WERI-Rb-1 (cell line): Measurements from ENCODE around the gene HECA.

Experiments
- DNase-seq: peaks from one replicate; pipeline ENCODE4 v3.0.0-alpha.2; 2020
- H3K27ac ChIP-seq: fragments of 250-450 bp; sonication (Bioruptor Pico); 2 replicates; pipeline ENCODE4 v1.5.1; 2020; ENCODE audit warnings: mild to moderate bottlenecking, moderate library complexity
- H3K27me3 ChIP-seq: fragments of 250-450 bp; sonication (Bioruptor Pico); 2 replicates; pipeline ENCODE4 v1.5.1; 2021; ENCODE audit warnings: mild to moderate bottlenecking, low read depth, moderate library complexity; ENCODE audit not compliant: insufficient read depth, severe bottlenecking
- H3K36me3 ChIP-seq: fragments of 250-450 bp; sonication (Bioruptor Pico); 2 replicates; pipeline ENCODE4 v1.5.1; 2020; ENCODE audit warnings: mild to moderate bottlenecking, moderate library complexity
- H3K4me3 ChIP-seq: 2 replicates; pipeline ENCODE4 v1.5.1; 2011; ENCODE audit warnings: low read depth, mild to moderate bottlenecking, control low read depth, low read length
- H3K9me3 ChIP-seq: fragments of 250-450 bp; sonication (Bioruptor Pico); 2 replicates; pipeline ENCODE4 v1.5.1; 2021; ENCODE audit warnings: mild to moderate bottlenecking, moderate library complexity; ENCODE audit not compliant: severe bottlenecking
- TF ChIP-seq, protein P1 (sequence below): IDR thresholded peaks from 2 replicates; pipeline ENCODE4 v1.5.1; 2011; ENCODE audit warnings: low read depth, mild to moderate bottlenecking, control low read depth, inconsistent platforms, low read length

Gene HECA

DNA sequence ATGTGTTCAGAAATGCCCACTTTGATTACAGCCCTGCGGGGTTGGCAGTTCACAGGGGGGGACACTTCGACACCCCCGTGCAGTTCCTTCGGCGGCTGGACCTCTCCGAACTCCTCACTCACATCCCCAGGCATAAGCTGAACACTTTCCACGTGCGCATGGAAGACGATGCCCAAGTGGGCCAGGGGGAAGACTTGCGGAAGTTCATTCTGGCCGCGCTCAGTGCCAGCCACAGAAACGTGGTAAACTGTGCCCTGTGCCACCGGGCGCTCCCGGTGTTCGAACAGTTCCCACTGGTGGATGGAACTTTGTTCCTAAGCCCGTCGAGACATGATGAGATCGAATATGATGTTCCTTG is 32.1 kb downstream of the HECA start:
- Histone ChIP-seq H3K27ac (no peak overlapping the region), H3K9me3 (no peaks in the 10 kb centered on the region), H3K27me3 (no peaks in the 10 kb centered on the region), H3K36me3 (peaks cover 10% of the 10 kb centered on the region), H3K4me3 (no peak overlapping the region)
- TF ChIP-seq, protein P1, sequence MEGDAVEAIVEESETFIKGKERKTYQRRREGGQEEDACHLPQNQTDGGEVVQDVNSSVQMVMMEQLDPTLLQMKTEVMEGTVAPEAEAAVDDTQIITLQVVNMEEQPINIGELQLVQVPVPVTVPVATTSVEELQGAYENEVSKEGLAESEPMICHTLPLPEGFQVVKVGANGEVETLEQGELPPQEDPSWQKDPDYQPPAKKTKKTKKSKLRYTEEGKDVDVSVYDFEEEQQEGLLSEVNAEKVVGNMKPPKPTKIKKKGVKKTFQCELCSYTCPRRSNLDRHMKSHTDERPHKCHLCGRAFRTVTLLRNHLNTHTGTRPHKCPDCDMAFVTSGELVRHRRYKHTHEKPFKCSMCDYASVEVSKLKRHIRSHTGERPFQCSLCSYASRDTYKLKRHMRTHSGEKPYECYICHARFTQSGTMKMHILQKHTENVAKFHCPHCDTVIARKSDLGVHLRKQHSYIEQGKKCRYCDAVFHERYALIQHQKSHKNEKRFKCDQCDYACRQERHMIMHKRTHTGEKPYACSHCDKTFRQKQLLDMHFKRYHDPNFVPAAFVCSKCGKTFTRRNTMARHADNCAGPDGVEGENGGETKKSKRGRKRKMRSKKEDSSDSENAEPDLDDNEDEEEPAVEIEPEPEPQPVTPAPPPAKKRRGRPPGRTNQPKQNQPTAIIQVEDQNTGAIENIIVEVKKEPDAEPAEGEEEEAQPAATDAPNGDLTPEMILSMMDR, result no peak
- no peak for DNase-seq

GRCh38 chr6:139172151-139172550 is 37.3 kb downstream of the HECA start:
- H3K27ac ChIP-seq, result no peak overlapping the region
- H3K4me3 ChIP-seq, result no peak overlapping the region
- no peaks in the 10 kb centered on the region for H3K27me3 ChIP-seq
- H3K36me3 ChIP-seq, result peaks cover 8% of the 10 kb centered on the region
- TF ChIP-seq, protein P1, result no peak
- H3K9me3 ChIP-seq, result no peaks in the 10 kb centered on the region
- no peak for DNase-seq

DNA sequence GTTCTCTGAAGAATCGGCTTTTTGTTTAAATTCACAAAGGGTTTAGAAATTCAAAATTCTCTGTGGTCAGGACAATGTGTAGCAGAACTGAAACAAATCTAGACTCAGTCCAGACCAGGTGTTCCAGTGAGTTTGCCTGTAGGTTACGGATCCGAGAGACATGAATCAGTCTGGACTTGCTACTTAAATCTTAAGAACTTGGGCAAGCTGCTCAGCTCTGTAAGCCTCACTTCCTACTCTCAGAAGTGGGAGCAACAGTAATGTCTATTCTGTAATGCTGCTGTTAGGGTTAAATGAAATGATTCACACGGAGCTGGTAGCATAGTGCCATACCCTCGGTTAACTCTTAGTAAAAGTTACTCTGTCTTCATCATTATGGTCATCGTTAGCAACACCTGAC is 37.7 kb downstream of the HECA start:
- TF ChIP-seq, protein P1, result no peak

GRCh38 chr6:139173172-139173571 is 38.3 kb downstream of the HECA start:
- no peak overlapping the region for H3K27ac ChIP-seq
- H3K36me3 ChIP-seq, result peaks cover 3% of the 10 kb centered on the region
- no peaks in the 10 kb centered on the region for H3K27me3 ChIP-seq
- TF ChIP-seq, protein P1, result no peak
- H3K4me3 ChIP-seq, result no peak overlapping the region
- H3K9me3 ChIP-seq, result no peaks in the 10 kb centered on the region
- no peak for DNase-seq

More for the DNA sequence above, 37.7 kb downstream of the HECA start:
- Histone ChIP-seq H3K4me3 (no peak overlapping the region), H3K9me3 (no peaks in the 10 kb centered on the region), H3K27ac (no peak overlapping the region), H3K27me3 (no peaks in the 10 kb centered on the region), H3K36me3 (peaks cover 4% of the 10 kb centered on the region)
- DNase-seq, result no peak

GRCh38 chr6:139173822-139174221 is 38.9 kb downstream of the HECA start:
- no peak for DNase-seq
- H3K9me3 ChIP-seq, result no peaks in the 10 kb centered on the region
- no peak overlapping the region for H3K27ac ChIP-seq
- H3K27me3 ChIP-seq, result no peaks in the 10 kb centered on the region
- H3K36me3 ChIP-seq, result peaks cover 3% of the 10 kb centered on the region
- TF ChIP-seq, protein P1, result no peak
- H3K4me3 ChIP-seq, result no peak overlapping the region

GRCh38 chr6:139174961-139175360 is 40.1 kb downstream of the HECA start:
- TF ChIP-seq, protein P1, result no peak
- no peaks in the 10 kb centered on the region for H3K27me3 ChIP-seq
- H3K36me3 ChIP-seq, result peaks cover 3% of the 10 kb centered on the region
- no peak for DNase-seq
- H3K4me3 ChIP-seq, result no peak overlapping the region
- no peaks in the 10 kb centered on the region for H3K9me3 ChIP-seq
- no peak overlapping the region for H3K27ac ChIP-seq
